GM21367 (cell line): ENCODE results near the gene GADD45GIP1.
A peak's percentile ranks its signal among the peaks of the same experiment; 100 is the strongest.
"Not testable (repeated sequence)": the region's sequence is repeated elsewhere in the genome, so short reads cannot be mapped to it uniquely, and the experiment has no call there.

Experiments used
- ATAC-seq: cut with Tn5 transposase; IDR thresholded peaks from one replicate; pipeline ENCODE4 v1.9.1; 2021; ENCODE audit not compliant: unreplicated experiment

GADD45GIP1 gene

DNA sequence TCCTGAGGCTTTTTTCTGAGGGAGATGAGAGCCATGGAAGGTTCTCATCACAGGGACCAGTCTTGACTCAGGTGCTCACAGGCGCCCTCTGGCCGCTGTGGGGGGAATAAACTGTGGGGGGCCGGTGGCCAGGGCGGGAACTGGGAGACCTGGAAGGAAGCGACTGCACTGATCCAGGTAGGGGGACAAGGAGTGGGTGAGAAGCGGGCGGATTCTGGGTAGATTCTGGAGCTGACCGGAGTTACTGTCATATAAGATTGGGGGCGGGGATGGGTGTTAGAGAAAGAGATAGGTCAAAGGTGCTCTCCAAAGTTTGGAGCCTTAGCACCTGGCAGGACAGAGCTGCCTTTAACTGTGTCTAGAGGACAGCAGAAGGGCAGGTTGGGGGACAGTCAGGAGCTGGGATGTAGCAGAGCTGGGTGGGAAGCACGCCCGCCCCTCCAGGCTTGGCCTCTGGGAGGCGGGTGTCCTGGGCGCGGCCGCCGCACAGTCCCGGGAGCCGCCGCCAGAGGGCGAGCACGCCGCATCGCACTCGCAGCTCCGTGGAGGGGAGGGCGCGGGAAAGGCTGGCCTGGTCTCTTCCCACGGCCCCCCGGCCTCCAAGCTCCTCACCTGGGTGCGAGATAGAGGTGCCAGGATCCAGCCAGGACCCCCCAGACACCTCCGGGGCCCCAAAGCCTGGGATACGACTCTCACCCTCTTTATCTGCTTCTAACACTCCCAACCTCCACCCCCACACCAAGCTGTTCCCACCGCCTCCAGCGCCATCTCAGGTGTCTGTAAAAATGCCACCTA is 8.2 kb upstream of the GADD45GIP1 start:
- no peak for ATAC-seq

DNA sequence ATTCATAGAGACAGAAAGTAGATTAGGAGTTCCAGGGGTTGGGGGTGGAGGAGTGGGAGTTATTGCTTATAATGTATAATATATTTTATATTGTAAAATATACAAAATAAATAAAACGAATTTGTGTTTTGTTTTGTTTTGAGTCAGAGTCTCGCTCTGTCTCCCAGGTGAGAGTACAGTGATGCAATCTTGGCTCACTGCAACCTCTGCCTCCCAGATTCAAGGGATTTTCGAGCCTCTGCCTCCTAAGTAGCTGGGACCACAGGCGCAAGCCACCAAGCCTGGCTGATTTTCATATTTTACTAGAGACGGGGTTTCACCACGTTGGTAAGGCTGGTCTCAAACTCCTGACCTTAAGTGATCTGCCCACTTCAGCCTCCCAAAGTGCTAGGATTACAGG is 2.5 kb upstream of the GADD45GIP1 start:
- no peak for ATAC-seq

DNA sequence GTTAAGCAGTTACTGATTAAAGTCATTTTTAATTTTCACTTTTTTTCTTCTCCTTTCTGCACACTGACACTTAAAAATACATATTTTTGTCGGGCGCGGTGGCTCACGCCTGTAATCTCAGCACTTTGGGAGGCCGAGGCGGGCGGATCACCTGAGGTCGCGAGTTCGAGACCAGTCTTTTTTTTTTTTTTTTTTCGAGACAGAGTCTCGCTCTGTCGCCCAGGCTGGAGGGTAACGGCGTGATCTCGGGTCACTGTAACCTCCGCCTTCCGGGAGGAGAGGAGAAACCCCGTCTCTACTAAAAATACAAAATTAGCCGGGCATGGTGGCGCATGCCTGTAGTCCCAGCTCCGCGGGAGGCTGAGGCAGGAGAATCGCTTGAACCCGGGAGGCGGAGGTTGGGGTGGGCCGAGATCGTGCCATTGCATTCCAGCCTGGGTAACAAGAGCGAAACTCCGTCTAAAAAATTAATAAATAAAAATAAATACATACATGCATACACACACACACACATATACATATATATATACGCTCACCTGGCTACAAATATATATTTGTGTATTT is 448 bp upstream of the GADD45GIP1 start:
- not testable (repeated sequence) for ATAC-seq

DNA sequence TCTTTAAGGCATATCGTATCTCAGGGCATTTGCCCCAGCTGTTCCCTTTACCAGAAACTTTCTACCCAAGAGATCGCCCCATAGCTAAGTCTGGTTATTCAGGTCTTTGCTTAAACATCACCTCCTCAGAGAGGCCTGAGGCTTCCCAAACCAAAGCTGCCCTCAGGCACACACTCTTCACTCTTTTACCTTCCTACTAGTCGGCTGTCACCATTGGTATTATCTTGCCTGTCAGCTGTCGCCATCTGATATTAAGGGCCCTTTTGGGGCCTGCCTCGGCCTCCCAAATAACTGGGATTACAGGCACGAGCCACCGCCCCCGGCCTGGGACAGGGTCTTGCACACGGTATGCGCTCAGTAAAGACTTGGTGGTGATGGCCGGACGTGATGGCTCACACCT is 1.0 kb downstream of the GADD45GIP1 start:
- ATAC-seq = no peak

DNA sequence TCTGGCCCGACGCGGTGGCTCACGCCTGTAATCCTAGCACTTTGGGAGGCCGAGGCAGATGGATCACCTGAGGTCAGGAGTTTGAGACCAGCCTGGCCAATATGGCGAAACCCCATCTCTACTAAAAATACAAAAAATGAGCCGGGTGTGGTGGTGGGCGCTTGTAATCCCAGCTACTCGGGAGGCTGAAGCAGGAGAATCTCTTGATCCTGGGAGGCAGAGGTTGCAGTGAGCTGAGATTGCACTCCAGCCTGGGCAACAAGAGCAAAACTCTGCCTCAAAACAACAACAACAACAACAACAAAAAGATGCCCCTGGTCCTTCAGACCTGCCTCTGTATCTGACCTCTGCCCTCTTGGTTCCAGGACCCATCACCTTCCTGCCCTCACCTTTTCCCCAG is 1.4 kb downstream of the GADD45GIP1 start:
- ATAC-seq = not testable (repeated sequence)

DNA sequence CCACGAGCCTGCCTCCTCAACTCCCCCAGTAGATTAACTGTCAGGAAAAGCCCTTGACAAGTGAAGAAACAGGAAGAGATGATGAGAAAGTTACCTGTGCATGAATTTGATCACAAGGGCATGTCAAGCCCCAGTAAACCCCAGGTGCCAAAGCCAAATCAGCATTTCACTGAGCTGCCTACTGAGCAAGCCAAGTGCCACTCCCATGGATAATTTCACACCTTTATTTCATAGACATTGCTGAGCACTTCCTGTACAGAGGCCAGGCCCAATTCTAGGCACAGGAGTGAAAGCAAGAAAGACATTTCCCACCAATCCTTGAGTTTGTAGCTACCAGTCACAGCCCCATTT is 2.4 kb downstream of the GADD45GIP1 start:
- ATAC-seq = no peak

DNA sequence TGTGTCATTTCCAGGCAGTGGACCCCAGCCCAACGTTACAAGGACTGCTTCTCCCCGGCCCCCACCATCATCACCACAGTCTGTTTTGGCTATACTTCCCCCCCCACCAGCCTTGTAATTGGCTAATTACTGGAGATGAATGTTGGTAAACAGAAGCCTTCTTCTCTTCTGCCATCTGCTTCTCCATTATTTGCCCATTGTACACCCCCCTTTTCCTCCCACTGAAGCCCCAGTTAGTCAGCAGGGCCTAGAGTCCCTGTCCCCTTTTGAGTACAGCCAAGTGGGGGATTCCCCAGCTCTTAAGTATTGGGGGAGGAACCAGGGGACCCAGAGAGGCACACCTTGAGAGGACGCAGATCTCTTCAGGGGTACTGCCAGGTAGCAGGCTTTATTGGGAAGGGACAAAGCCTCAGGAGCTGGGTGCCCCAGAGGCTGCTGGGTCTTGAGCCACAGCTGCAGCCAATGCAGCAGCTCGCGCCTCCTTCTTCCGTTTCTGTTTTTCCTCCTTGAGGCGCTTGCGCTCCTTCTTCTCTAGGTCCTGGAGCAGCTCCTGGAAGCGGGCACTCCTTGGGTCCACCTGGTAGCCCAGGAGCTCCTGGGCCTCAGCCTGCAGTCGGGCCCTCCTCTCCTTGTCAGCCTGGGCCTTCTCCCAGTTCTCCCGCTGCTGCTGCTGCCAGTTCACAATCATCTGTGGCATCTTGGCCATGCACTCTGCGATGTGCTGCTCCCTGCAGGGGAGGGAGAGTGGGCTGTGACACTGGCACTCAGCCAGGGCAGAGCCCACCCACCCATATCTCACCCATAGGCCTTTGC is 3.0 kb downstream of the GADD45GIP1 start:
- no peak for ATAC-seq

DNA sequence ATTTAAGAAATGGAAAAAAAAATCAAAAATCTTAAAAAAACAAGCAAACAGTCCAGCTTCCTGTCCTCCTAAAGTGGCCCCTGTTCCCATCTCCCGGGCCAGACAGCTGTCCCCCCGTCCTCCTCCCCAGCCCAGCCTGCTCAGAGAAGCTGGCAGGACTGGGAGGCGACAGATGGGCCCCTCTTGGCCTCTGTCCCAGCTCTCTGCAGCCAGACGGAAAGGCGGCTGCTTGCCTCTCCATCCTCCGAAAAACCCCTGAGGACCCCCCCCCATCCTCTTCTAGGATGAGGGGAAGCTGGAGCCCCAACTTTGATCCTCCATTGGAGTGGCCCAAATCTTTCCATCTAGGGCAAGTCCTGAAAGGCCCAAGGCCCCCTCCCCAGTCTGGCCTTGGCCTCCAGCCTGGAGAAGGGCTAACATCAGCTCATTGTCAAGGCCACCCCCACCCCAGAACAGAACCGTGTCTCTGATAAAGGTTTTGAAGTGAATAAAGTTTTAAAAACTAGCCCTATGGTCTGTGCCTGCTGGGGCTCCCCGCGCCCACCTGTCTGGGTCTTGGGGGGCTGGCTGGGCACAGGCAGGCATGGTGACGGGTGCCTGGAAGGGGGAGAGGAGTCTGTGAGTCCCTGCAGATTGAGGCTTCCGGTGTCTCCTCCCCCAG is 3.8 kb downstream of the GADD45GIP1 start:
- no peak for ATAC-seq

DNA sequence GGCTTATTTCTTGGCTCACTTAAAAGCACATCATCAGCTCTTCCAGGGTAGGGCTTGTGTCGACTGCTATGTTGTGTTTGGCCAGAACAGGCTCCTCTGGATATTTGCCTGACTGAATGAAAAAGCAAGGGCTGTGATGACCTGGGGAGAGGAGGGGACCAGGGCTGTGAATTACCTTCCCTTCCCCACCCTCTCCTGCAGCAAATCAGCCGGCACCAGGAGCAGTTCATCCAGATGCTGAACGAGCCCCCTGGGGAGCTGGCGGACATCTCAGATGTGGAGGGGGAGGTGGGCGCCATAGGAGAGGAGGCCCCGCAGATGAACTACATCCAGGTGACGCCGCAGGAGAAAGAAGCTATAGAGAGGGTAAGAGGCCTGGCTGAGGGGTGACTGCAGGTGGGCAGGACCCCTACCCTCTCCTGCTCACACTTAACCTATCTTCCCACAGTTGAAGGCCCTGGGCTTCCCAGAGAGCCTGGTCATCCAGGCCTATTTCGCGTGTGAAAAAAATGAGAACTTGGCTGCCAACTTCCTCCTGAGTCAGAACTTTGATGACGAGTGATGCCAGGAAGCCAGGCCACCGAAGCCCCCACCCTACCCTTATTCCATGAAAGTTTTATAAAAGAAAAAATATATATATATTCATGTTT is 4.4 kb downstream of the GADD45GIP1 start:
- no peak for ATAC-seq

DNA sequence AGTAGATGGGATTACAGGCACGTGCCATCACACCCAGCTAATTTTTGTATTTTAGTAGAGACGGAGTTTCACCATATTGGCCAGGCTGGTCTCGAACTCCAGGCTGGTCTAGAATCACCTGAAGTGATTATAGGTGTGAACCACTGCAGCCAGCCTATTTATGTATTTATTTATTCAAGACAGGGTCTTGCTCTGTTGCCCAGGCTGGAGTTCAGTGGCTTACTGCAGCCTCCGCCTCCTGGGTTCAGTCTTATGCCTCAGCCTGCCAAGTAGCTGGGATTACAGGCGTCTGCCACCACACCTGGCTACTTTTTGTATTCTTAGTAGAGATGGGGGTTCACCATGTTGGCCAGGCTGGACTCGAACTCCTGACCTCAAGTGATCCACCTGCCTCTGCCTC is 5.0 kb downstream of the GADD45GIP1 start:
- ATAC-seq = not testable (repeated sequence)

DNA sequence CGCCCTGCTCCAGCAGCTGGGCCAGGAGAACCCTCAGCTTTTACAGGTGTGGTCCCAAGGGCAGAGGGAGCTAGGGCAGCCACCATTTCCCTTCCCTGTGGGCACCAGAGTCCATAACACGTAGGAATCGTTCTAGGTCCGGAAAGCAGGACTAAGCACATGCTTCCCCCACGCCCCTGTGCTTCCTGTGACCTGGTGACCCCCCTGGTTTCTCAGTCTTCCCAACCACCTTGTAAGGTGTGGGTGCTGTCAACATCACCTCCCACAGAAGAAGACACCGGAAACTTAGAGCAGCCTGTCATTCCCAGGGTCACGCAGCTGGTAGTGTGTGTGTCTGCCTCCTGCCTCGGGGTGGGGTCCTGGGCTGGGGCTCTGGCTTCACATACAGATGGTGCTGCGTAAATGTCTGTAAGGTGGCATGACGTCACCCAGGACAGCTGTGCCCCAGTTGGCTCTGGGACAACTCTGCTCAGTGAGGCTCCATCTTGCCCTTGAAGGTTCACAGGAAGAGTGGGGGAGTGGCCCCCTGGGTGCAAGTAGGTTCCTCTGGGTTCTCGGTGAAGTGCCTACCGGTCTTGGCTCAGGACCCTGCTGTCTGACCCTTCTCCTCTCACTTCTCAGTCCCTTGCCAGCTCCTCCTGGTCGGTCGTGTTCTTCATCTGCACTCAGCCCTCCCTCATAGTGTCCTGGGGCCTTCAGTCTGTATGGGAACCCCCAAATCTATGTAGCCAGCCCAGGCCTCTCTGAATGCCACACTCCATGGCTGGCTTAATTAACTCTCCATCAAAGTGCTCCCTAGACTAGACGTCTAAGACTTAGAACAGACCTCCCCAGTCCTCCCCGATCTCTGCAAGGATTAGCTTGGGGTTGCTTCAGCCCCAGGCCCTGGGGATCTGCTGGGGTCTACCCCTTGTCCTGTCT is 7.4 kb downstream of the GADD45GIP1 start:
- no peak for ATAC-seq

DNA sequence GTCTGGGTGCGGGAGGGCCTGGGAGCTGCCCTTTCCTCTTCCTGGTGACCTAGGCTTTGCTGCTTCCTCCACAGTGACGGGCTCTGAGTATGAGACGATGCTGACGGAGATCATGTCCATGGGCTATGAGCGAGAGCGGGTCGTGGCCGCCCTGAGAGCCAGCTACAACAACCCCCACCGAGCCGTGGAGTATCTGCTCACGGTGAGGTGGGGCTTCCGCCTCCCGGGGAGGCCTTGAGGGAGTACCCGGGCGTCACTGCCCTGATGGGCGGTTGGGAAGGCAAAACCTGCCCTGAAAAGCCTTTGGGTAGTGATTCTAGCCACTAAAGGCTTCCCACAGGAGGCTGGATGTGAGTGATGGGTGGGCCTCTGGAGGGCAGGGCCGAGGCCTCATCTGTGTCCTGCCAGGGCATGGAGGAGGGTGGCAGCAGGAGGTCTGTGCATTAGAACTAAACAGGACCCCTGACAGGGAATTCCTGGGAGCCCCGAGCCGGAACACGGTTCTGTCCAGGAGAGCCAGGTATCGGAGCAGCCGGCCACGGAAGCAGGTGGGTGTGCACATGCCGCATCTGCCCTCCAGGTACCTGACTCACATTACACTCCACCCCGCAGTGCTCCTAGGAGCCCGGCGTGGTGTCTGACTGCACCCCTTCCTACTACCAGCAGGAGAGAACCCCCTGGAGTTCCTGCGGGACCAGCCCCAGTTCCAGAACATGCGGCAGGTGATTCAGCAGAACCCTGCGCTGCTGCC is 8.2 kb downstream of the GADD45GIP1 start:
- no peak for ATAC-seq

DNA sequence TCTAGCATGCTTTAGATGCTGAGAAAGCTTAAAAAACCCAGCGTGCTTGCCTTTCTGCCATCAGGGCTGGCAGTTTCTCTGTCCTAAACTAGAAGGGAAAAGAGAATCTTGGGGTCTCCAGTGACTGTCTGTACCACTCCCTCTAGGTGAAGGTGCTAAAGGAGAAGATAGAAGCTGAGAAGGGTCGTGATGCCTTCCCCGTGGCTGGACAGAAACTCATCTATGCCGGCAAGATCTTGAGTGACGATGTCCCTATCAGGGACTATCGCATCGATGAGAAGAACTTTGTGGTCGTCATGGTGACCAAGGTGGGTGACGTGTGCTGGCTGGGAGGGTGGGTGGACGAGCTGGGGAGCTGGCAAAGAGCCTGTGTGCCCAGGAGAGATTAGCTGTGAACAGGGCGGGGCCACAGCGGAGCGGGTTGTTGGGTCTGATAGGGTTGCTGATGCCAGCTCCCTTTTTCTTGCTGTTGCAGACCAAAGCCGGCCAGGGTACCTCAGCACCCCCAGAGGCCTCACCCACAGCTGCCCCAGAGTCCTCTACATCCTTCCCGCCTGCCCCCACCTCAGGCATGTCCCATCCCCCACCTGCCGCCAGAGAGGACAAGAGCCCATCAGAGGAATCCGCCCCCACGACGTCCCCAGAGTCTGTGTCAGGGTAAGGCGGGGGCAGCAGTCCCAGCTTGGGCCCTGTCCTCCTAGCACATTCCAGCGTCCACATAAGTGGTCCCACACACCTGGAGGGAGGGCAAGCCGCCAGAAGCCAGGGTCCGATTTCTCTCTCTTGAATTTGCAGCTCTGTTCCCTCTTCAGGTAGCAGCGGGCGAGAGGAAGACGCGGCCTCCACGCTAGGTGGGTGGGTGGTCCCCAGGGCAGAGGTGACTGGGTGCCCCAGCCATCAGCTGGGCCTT is 9.1 kb downstream of the GADD45GIP1 start:
- ATAC-seq = no peak

DNA sequence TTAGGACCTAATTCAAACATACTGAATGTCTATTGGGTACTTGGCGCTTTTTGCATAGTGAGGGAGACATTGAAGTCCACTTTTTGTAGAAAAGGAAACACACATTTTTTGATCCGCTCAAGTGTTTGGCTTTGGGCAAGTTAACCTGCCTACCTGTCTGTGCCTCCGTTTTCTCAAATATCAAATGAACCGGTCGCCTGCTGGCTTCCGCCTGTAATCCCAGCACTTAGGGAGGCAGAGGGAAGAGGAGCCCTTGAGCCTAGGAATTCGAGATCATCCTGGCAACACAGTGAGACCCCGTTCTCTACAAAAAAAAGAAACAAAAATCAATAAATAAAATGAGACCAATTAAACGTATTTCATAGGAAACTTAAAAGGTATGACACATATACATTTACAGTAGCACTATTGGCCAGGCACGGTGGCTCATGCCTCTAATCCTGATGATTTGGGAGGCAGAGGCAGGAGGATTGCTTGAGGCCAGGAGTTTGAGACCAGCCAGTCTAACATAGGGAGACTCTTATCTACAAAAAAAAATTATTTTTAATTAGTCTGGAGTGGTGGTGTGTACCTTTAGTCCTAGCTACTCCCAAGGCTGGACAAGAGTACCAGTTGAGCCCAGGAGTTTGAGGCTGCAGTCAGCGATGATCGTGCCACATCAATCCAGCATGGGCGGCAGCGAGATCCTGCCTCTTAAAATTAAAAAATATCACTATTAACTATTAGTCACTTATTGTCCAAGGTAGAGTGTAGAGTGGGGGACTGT is 10.1 kb downstream of the GADD45GIP1 start:
- no peak for ATAC-seq

DNA sequence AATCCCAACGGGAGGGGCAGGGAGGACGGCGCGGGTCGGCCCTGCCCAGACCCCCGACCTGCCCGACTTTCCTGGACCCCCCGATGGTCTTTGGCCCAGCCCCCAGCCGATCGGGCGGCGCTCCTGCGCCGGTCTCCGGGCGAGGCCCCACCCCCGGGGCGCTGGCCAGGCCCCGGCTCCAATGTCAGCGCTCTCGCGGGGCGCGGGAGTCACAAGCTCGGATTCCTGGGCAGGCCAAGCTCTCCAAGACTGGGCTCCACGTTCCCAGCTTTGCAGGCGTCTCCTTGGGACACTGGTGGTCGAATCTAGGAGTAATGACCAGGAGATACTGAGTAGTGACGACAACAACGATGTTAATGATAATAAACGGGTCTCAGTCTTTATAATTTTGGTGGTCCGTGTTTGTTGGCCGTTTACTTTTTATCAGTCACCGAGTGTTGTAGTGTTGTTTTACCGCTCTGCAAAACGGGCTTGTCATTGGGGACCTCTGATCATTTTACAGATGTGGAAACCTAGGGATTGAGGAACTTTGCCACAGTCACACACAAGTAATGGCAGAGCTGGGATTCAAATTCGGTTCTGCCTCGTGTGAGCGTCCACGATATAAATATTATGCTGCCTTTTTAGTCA is 10.8 kb downstream of the GADD45GIP1 start:
- ATAC-seq = peak; percentile 23

DNA sequence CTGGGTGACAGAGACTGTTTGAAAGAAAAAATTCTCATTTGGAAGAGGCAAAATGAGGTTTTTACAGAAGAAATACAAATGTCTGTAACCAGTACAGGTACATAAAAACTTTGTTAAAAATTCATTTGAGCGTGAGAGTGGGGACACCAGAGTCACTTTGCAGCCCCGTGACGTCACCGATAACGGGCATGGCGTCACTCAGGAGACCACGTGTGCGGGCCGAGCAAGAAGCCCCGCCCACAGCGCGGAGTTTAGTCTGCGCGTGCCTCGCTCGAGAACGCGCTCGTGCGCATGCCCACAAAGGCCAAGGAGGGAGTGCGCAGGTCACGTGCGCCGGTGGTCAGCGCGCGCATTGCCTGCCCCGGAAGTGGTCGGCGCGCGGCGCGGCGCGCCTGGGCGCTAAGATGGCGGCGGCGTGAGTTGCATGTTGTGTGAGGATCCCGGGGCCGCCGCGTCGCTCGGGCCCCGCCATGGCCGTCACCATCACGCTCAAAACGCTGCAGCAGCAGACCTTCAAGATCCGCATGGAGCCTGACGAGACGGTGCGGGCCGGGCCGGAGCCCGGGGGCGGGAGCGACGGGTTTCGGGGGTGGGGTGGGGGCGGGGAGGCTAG is 11.4 kb downstream of the GADD45GIP1 start, which contains the start of gene RAD23A:
RAD23A (plus strand) TSS at position 384 of the 613 bp plus-strand sequence; CDS start at position 471, 87 bp downstream.
- ATAC-seq = peak; percentile 53
